MM.1S (cell line): ENCODE results near the gene RPS21.

Experiments
- DNase-seq: peaks from one replicate; pipeline ENCODE4 v3.0.0-alpha.2; 2015
- H2AFZ ChIP-seq: fragments of 300-600 bp; sonication (generic); 2 replicates; pipeline ENCODE4 v1.6.0; 2016; ENCODE audit warnings: antibody characterized with exemption, low read length
- H3F3A ChIP-seq: fragments of 300-600 bp; sonication (generic); 2 replicates; pipeline ENCODE4 v1.6.1; 2016; ENCODE audit warnings: mild to moderate bottlenecking, antibody characterized with exemption, low read length, moderate library complexity, mixed read lengths; ENCODE audit not compliant: insufficient read depth
- H3K27ac ChIP-seq: fragments of 300-600 bp; sonication (generic); 2 replicates; pipeline ENCODE4 v1.5.1; 2016; ENCODE audit warnings: mild to moderate bottlenecking, low read length
- H3K27me3 ChIP-seq: fragments of 300-600 bp; sonication (generic); replicated peaks from 2 replicates; pipeline ENCODE4 v1.6.0; 2016; ENCODE audit warnings: low read length; ENCODE audit not compliant: insufficient read depth
- H3K36me3 ChIP-seq: fragments of 300-600 bp; sonication (generic); replicated peaks from 2 replicates; pipeline ENCODE4 v1.6.1; 2016; ENCODE audit warnings: mild to moderate bottlenecking, low read length, mixed read lengths; ENCODE audit not compliant: insufficient read depth
- H3K4me1 ChIP-seq: fragments of 300-600 bp; sonication (generic); 2 replicates; pipeline ENCODE4 v1.6.1; 2016; ENCODE audit warnings: low read length, mixed read lengths
- H3K4me2 ChIP-seq: fragments of 300-600 bp; sonication (generic); 2 replicates; pipeline ENCODE4 v1.6.0; 2016; ENCODE audit warnings: low read depth, low read length
- H3K4me3 ChIP-seq: fragments of 300-600 bp; sonication (generic); 2 replicates; pipeline ENCODE4 v1.5.1; 2016; ENCODE audit warnings: low read length, mixed read lengths
- H3K79me2 ChIP-seq: fragments of 300-600 bp; sonication (generic); 2 replicates; pipeline ENCODE4 v1.6.1; 2016; ENCODE audit warnings: mixed run types, low read length, mixed read lengths
- H3K9ac ChIP-seq: fragments of 300-600 bp; sonication (generic); 2 replicates; pipeline ENCODE4 v1.6.1; 2016; ENCODE audit warnings: low read length, mixed read lengths
- H3K9me2 ChIP-seq: fragments of 300-600 bp; sonication (generic); replicated peaks from 2 replicates; pipeline ENCODE4 v1.6.1; 2016; ENCODE audit warnings: mild to moderate bottlenecking, low read length, mixed read lengths; ENCODE audit not compliant: insufficient read depth
- H3K9me3 ChIP-seq: fragments of 300-600 bp; sonication (generic); replicated peaks from 2 replicates; pipeline ENCODE4 v1.6.1; 2016; ENCODE audit warnings: mild to moderate bottlenecking, low read length, mixed read lengths; ENCODE audit not compliant: insufficient read depth
- H4K20me1 ChIP-seq: fragments of 300-600 bp; sonication (generic); 2 replicates; pipeline ENCODE4 v1.6.1; 2016; ENCODE audit warnings: mild to moderate bottlenecking, low read length, moderate library complexity, mixed read lengths; ENCODE audit not compliant: insufficient read depth
- CTCF ChIP-seq: fragments of 300-600 bp; sonication (generic); IDR thresholded peaks from 2 replicates; pipeline ENCODE4 v1.5.1; 2016; ENCODE audit warnings: antibody characterized with exemption, low read length, mixed read lengths
- EZH2 ChIP-seq: fragments of 300-600 bp; sonication (generic); optimal IDR thresholded peaks from 2 replicates; pipeline ENCODE3; 2017; ENCODE audit warnings: low read depth, mild to moderate bottlenecking, antibody characterized with exemption, low read length, mixed read lengths
- EZH2phosphoT487 ChIP-seq: fragments of 300-600 bp; sonication (generic); IDR thresholded peaks from 2 replicates; pipeline ENCODE4 v1.6.1; 2018; ENCODE audit warnings: antibody characterized with exemption, low read length

RPS21 gene

GRCh38 chr20:62355878-62356588, 30.9 kb upstream of the RPS21 start:
- H3K4me2 ChIP-seq = no peak overlapping the region
- no peak overlapping the region for H3K4me3 ChIP-seq
- no peak overlapping the region for H3K9ac ChIP-seq
- no peaks in the 10 kb centered on the region for H3F3A ChIP-seq
- H3K4me1 ChIP-seq = no peaks in the 10 kb centered on the region
- H3K36me3 ChIP-seq = no peaks in the 10 kb centered on the region
- no peaks in the 10 kb centered on the region for H3K27me3 ChIP-seq
- H2AFZ ChIP-seq = no peak overlapping the region
- no peak overlapping the region for H3K27ac ChIP-seq
- H3K9me2 ChIP-seq = no peaks in the 10 kb centered on the region
- no peaks in the 10 kb centered on the region for H4K20me1 ChIP-seq
- TF ChIP-seq EZH2 = no peak
- TF ChIP-seq EZH2phosphoT487 = no peak
- no peak for TF ChIP-seq CTCF
- H3K9me3 ChIP-seq = no peaks in the 10 kb centered on the region
- no peak for DNase-seq
- H3K79me2 ChIP-seq = peaks cover 34% of the 10 kb centered on the region

- no peak overlapping the region for H2AFZ ChIP-seq
- H3K9me3 ChIP-seq = no peaks in the 10 kb centered on the region
- H3K4me3 ChIP-seq = no peak overlapping the region
- H3F3A ChIP-seq = no peaks in the 10 kb centered on the region
- H3K4me1 ChIP-seq = no peaks in the 10 kb centered on the region
- no peak overlapping the region for H3K27ac ChIP-seq
- no peak overlapping the region for H3K9ac ChIP-seq
- TF ChIP-seq EZH2 (no peak), EZH2phosphoT487 (no peak), CTCF (no peak)
- H3K4me2 ChIP-seq = no peak overlapping the region
- H4K20me1 ChIP-seq = no peaks in the 10 kb centered on the region
- H3K79me2 ChIP-seq = peaks cover 34% of the 10 kb centered on the region
- DNase-seq = no peak
- H3K27me3 ChIP-seq = no peaks in the 10 kb centered on the region
- no peaks in the 10 kb centered on the region for H3K36me3 ChIP-seq
- H3K9me2 ChIP-seq = no peaks in the 10 kb centered on the region
Measured at GRCh38 chr20:62356589-62357186, 30.2 kb upstream of the RPS21 start.

- no peak overlapping the region for H3K27ac ChIP-seq
- H3F3A ChIP-seq = no peaks in the 10 kb centered on the region
- H3K79me2 ChIP-seq = peaks cover 34% of the 10 kb centered on the region
- no peak overlapping the region for H3K4me2 ChIP-seq
- H3K4me3 ChIP-seq = no peak overlapping the region
- no peak for DNase-seq
- H3K27me3 ChIP-seq = no peaks in the 10 kb centered on the region
- no peak overlapping the region for H3K9ac ChIP-seq
- no peaks in the 10 kb centered on the region for H3K4me1 ChIP-seq
- no peak for TF ChIP-seq CTCF
- no peak for TF ChIP-seq EZH2
- TF ChIP-seq EZH2phosphoT487 = no peak
- H3K9me3 ChIP-seq = no peaks in the 10 kb centered on the region
- no peaks in the 10 kb centered on the region for H3K9me2 ChIP-seq
- H4K20me1 ChIP-seq = no peaks in the 10 kb centered on the region
- no peaks in the 10 kb centered on the region for H3K36me3 ChIP-seq
- no peak overlapping the region for H2AFZ ChIP-seq
Measured at GRCh38 chr20:62357187-62357667, 29.7 kb upstream of the RPS21 start.
